ENCODE results near the gene ZNF800.
A peak's percentile ranks its signal among the peaks of the same experiment; 100 is the strongest.
"Not testable (repeated sequence)": the region's sequence is repeated elsewhere in the genome, so short reads cannot be mapped to it uniquely, and the experiment has no call there.

Gene ZNF800

GRCh38 chr7:127413962-127414361 is 21.5 kb upstream of the ZNF800 start:
- Histone ChIP-seq H3K4me3 (ENCODE audit: low read length) (no peak overlapping the region), H3K4me1 (ENCODE audit: insufficient read depth, low read length) (no peaks in the 10 kb centered on the region), H3K36me3 (ENCODE audit: insufficient read depth, low read length) (no peaks in the 10 kb centered on the region), H3K9me3 (ENCODE audit: insufficient read depth, low read depth, low read length) (no peaks in the 10 kb centered on the region), H3K9ac (ENCODE audit: low read depth, low read length) (no peak overlapping the region), H3K27ac (ENCODE audit: low read depth, low read length) (no peak overlapping the region), H3K27me3 (ENCODE audit: insufficient read depth, low read length) (peaks cover 6% of the 10 kb centered on the region; the same call in 1 of the 2 replicates)
- WGBS: 88% methylated on average over 2 of the region's 2 CpGs

- H3K9me3 ChIP-seq (ENCODE audit: insufficient read depth, low read depth, low read length): no peaks in the 10 kb centered on the region
- H3K4me1 ChIP-seq (ENCODE audit: insufficient read depth, low read length): no peaks in the 10 kb centered on the region
- 100% methylated on average over 1 of the region's 1 CpG for WGBS
- no peak overlapping the region for H3K4me3 ChIP-seq (ENCODE audit: low read length)
- H3K9ac ChIP-seq (ENCODE audit: low read depth, low read length): no peak overlapping the region
- no peak overlapping the region for H3K27ac ChIP-seq (ENCODE audit: low read depth, low read length)
- peaks cover 6% of the 10 kb centered on the region; the same call in 1 of the 2 replicates for H3K27me3 ChIP-seq (ENCODE audit: insufficient read depth, low read length)
- H3K36me3 ChIP-seq (ENCODE audit: insufficient read depth, low read length): no peaks in the 10 kb centered on the region
Observed at GRCh38 chr7:127413326-127413725, 20.8 kb upstream of the ZNF800 start.

GRCh38 chr7:127411176-127411575 is 18.7 kb upstream of the ZNF800 start:
- Histone ChIP-seq H3K4me3 (ENCODE audit: low read length) (no peak overlapping the region), H3K36me3 (ENCODE audit: insufficient read depth, low read length) (no peaks in the 10 kb centered on the region), H3K9me3 (ENCODE audit: insufficient read depth, low read depth, low read length) (no peaks in the 10 kb centered on the region), H3K27ac (ENCODE audit: low read depth, low read length) (no peak overlapping the region), H3K9ac (ENCODE audit: low read depth, low read length) (no peak overlapping the region), H3K27me3 (ENCODE audit: insufficient read depth, low read length) (peaks cover 10% of the 10 kb centered on the region; the same call in 1 of the 2 replicates), H3K4me1 (ENCODE audit: insufficient read depth, low read length) (no peaks in the 10 kb centered on the region)

GRCh38 chr7:127409629-127410028 is 17.1 kb upstream of the ZNF800 start:
- Histone ChIP-seq H3K9ac (ENCODE audit: low read depth, low read length) (no peak overlapping the region), H3K36me3 (ENCODE audit: insufficient read depth, low read length) (no peaks in the 10 kb centered on the region), H3K9me3 (ENCODE audit: insufficient read depth, low read depth, low read length) (no peaks in the 10 kb centered on the region), H3K27ac (ENCODE audit: low read depth, low read length) (no peak overlapping the region), H3K27me3 (ENCODE audit: insufficient read depth, low read length) (peaks cover 15% of the 10 kb centered on the region; the same call in 1 of the 2 replicates), H3K4me3 (ENCODE audit: low read length) (no peak overlapping the region), H3K4me1 (ENCODE audit: insufficient read depth, low read length) (no peaks in the 10 kb centered on the region)
- 69% methylated on average over 4 of the region's 4 CpGs for WGBS

- Histone ChIP-seq H3K36me3 (ENCODE audit: insufficient read depth, low read length) (no peaks in the 10 kb centered on the region), H3K4me1 (ENCODE audit: insufficient read depth, low read length) (no peaks in the 10 kb centered on the region), H3K9me3 (ENCODE audit: insufficient read depth, low read depth, low read length) (no peaks in the 10 kb centered on the region), H3K4me3 (ENCODE audit: low read length) (no peak overlapping the region), H3K27me3 (ENCODE audit: insufficient read depth, low read length) (peaks cover 47% of the 10 kb centered on the region), H3K9ac (ENCODE audit: low read depth, low read length) (no peak overlapping the region), H3K27ac (ENCODE audit: low read depth, low read length) (no peak overlapping the region)
- 82% methylated on average over 3 of the region's 3 CpGs for WGBS
Observed at GRCh38 chr7:127404286-127405072, 12.0 kb upstream of the ZNF800 start.

- Histone ChIP-seq H3K36me3 (ENCODE audit: insufficient read depth, low read length) (no peaks in the 10 kb centered on the region), H3K27me3 (ENCODE audit: insufficient read depth, low read length) (peaks cover 79% of the 10 kb centered on the region), H3K4me1 (ENCODE audit: insufficient read depth, low read length) (peaks cover 3% of the 10 kb centered on the region; the same call in 1 of the 2 replicates), H3K9me3 (ENCODE audit: insufficient read depth, low read depth, low read length) (no peaks in the 10 kb centered on the region), H3K9ac (ENCODE audit: low read depth, low read length) (no peak overlapping the region), H3K4me3 (ENCODE audit: low read length) (no peak overlapping the region), H3K27ac (ENCODE audit: low read depth, low read length) (no peak overlapping the region)
- WGBS: 47% methylated on average over 1 of the region's 1 CpG
Observed at GRCh38 chr7:127396184-127396583, 3.7 kb upstream of the ZNF800 start.

GRCh38 chr7:127395104-127395503 is 2.6 kb upstream of the ZNF800 start:
- peaks cover 82% of the 10 kb centered on the region for H3K27me3 ChIP-seq (ENCODE audit: insufficient read depth, low read length)
- H3K4me3 ChIP-seq (ENCODE audit: low read length); H3K27ac ChIP-seq (ENCODE audit: low read depth, low read length); H3K36me3 ChIP-seq (ENCODE audit: insufficient read depth, low read length); H3K9ac ChIP-seq (ENCODE audit: low read depth, low read length); H3K4me1 ChIP-seq (ENCODE audit: insufficient read depth, low read length); H3K9me3 ChIP-seq (ENCODE audit: insufficient read depth, low read depth, low read length): not testable (repeated sequence)
- 0% methylated on average over 1 of the region's 1 CpG for WGBS

GRCh38 chr7:127393368-127394058 is 1.0 kb upstream of the ZNF800 start:
- H3K27me3 ChIP-seq (ENCODE audit: insufficient read depth, low read length): peaks cover 74% of the 10 kb centered on the region
- H3K4me3 ChIP-seq (ENCODE audit: low read length): peak overlapping the region; percentile 97
- 5% methylated on average over 28 of the region's 28 CpGs for WGBS
- H3K9ac ChIP-seq (ENCODE audit: low read depth, low read length): no peak overlapping the region
- peaks cover 18% of the 10 kb centered on the region; the same call in 1 of the 2 replicates for H3K36me3 ChIP-seq (ENCODE audit: insufficient read depth, low read length)
- H3K27ac ChIP-seq (ENCODE audit: low read depth, low read length): no peak overlapping the region
- H3K4me1 ChIP-seq (ENCODE audit: insufficient read depth, low read length): peaks cover 6% of the 10 kb centered on the region; the same call in 1 of the 2 replicates
- H3K9me3 ChIP-seq (ENCODE audit: insufficient read depth, low read depth, low read length): no peaks in the 10 kb centered on the region

GRCh38 chr7:127392182-127392565 is 334 bp downstream of the ZNF800 start:
- Histone ChIP-seq H3K4me1 (ENCODE audit: insufficient read depth, low read length) (peaks cover 6% of the 10 kb centered on the region; the same call in 1 of the 2 replicates), H3K9ac (ENCODE audit: low read depth, low read length) (peak overlapping the region; percentile 49), H3K27me3 (ENCODE audit: insufficient read depth, low read length) (peaks cover 70% of the 10 kb centered on the region), H3K36me3 (ENCODE audit: insufficient read depth, low read length) (peaks cover 21% of the 10 kb centered on the region; the same call in 1 of the 2 replicates), H3K27ac (ENCODE audit: low read depth, low read length) (peak overlapping the region; percentile 13; the same call in 1 of the 2 replicates), H3K9me3 (ENCODE audit: insufficient read depth, low read depth, low read length) (no peaks in the 10 kb centered on the region), H3K4me3 (ENCODE audit: low read length) (peak overlapping the region; percentile 97)
- WGBS: under 1% methylated on average over 48 of the region's 48 CpGs

GRCh38 chr7:127391591-127392181 is 822 bp downstream of the ZNF800 start:
- H3K27ac ChIP-seq (ENCODE audit: low read depth, low read length): no peak overlapping the region
- under 1% methylated on average over 66 of the region's 66 CpGs for WGBS

More at GRCh38 chr7:127391591-127392181, 822 bp downstream of the ZNF800 start:
- peak overlapping the region; percentile 49 for H3K9ac ChIP-seq (ENCODE audit: low read depth, low read length)
- H3K9me3 ChIP-seq (ENCODE audit: insufficient read depth, low read depth, low read length): no peaks in the 10 kb centered on the region
- H3K4me1 ChIP-seq (ENCODE audit: insufficient read depth, low read length): peaks cover 6% of the 10 kb centered on the region; the same call in 1 of the 2 replicates
- peak overlapping the region; percentile 97 for H3K4me3 ChIP-seq (ENCODE audit: low read length)
- peaks cover 70% of the 10 kb centered on the region for H3K27me3 ChIP-seq (ENCODE audit: insufficient read depth, low read length)
- peaks cover 21% of the 10 kb centered on the region; the same call in 1 of the 2 replicates for H3K36me3 ChIP-seq (ENCODE audit: insufficient read depth, low read length)

Data from HUES64 (cell line).